NCI-H1105 (cell line): ENCODE data around the gene OR5M10.
"Not testable (repeated sequence)": the region's sequence is repeated elsewhere in the genome, so short reads cannot be mapped to it uniquely, and the experiment has no call there.

Source experiments
- DNase-seq: peaks from one replicate; lab custom pipeline; 2025; lab: John Stamatoyannopoulos, UW

Gene OR5M10

DNA sequence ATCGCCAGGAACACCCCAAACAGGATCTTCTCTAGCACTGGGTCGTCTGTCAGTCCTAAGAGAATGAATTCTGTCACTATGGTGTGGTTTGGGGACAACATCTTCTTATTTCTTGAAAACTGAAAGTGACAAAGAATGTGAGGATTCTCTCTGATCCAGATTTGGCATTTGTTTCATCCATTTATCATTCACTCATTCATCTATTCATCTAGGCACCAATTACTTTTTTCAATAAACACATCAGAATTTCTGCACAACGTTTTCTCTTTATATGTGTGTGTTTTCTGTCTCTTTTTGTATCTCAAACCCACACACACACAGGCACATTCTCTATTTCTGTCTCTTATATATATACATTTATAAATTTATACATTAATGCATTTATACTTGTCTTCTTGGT lies at the start of gene OR5M10:
Gene OR5M10, minus strand, starts transcription at position 101 of the 400 bp plus-strand sequence. Its CDS starts 0 bp downstream, at position 101.
- DNase-seq = no peak

DNA sequence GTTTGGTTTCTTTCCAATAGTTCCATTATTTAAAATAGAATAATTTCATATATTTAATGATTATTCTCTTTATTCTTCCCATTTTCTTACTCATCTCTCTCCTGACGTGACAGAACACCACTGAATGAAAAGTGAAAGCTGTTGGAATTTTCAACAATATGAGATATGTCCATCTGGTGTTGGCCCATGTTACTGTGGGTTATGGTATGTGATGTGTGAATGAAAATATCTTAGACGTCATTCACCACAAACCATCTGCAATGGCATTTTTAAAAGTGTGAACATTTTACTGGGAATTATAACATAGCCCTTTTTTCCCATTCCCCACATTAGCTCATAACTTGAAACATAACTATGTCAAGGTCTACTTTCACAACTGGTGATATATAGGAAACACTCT lies 48.4 kb upstream of the OR5M10 start:
- DNase-seq = no peak

DNA sequence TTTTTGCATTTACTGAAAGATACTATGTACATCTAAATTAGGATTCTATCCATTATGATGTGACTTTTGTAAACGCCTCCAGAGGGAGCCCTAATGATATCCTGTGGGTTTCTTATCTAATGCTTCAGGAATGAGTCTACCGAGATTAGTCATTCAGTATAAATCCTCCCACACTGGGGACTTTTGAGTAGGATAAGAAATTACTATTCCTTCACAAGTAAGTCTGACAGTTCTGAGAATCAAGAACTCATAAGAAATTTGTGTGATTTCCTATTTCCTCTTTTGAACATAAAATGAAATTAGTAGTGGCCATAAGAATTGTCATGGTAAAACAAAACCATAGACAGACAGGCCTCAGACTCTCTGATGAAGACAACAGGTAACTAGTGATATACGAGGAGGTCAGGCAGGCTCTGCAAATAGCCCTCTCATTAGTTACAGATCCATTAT lies 47.2 kb upstream of the OR5M10 start:
- DNase-seq = peak; percentile 6

DNA sequence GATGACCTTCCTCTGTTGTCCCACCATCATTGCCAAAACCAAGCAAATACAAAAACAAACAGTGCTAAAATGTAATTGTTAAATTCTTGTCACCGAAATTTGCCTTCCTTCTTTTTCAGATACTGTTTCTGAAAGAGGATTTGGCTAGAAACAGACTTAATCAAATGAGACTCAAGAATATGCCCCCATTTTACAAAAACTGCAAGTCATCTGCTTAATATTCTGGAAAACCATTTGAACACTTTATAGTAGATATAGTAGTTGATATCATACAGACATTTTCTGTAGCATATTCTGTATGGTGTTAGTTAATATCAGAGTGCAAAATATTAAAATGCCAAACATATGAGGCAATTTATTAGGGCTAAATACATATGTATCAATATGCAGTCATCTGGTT lies 33.7 kb upstream of the OR5M10 start:
- no peak for DNase-seq

DNA sequence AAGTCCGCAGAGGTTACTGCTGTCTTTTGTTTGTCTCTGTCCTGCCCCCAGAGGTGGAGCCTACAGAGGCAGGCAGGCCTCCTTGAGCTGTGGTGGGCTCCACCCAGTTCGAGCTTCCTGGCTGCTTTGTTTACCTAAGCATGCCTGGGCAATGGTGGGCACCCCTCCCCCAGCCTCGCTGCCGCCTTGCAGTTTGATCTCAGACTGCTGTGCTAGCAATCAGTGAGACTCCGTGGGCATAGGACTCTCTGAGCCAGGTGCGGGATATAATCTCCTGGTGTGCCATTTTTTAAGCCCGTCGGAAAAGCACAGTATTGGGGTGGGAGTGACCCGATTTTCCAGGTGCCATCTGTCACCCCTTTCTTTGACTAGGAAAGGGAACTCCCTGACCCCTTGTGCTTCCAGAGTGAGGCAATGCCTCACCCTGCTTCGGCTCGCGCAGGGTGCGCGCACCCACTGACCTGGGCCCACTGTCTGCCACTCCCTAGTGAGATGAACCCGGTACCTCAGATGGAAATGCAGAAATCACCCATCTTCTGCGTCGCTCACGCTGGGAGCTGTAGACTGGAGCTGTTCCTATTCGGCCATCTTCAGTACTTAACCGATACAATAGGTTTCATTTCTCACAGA lies 14.7 kb upstream of the OR5M10 start:
- not testable (repeated sequence) for DNase-seq

DNA sequence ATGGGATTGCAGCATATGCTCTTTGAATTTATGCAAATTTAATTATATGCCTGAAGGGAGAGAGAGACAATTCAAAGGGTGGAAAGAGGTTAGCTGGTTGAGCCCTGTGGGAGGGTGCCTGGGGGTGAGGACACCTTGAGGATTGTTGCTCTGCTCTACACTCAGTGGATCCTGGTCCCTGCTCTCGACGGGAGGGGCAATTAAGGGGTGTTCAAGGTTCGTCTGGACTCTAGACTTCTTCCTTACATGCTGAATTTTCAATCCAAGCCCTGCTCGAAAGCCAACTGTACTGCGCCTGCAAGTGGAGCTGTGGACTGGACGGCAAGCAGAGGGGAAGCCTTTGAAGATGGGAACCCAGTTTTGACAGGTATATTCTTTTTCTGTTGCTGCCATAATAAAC lies 18.9 kb downstream of the OR5M10 start:
- no peak for DNase-seq

DNA sequence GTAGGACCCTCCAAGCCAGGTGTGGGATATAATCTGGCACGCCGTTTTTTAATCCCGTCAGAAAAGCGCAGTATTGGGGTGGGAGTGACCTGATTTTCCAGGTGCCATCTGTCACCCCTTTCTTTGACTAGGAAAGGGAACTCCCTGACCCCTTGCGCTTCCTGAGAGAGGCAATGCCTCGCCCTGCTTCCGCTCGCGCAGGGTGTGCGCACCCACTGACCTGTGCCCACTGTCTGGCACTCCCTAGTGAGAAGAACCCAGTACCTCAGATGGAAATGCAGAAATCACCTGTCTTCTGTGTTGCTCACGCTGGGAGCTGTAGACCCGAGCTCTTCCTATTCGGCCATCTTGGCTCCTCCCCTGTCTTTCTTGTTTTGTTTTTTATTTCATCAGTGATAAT lies 22.8 kb downstream of the OR5M10 start:
- not testable (repeated sequence) for DNase-seq

DNA sequence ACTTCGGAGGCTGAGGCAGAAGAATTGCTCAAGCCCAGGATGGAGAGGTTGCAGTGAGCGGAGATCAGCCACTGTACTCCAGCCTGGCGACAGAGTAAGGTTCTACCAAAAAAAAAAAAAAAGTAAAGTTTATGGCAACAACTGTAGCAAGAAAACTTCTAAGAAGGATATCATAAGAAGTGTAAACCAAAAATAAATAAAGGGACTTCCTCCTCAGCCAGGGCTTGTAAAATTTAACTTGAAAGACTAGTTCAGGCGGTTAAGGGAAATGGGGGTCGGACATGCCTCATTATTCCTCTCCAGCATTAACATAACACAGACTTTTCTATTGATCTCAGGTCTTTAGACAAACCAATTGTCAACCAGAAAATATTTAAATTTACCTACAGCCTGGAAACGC lies 32.0 kb downstream of the OR5M10 start:
- DNase-seq = no peak

DNA sequence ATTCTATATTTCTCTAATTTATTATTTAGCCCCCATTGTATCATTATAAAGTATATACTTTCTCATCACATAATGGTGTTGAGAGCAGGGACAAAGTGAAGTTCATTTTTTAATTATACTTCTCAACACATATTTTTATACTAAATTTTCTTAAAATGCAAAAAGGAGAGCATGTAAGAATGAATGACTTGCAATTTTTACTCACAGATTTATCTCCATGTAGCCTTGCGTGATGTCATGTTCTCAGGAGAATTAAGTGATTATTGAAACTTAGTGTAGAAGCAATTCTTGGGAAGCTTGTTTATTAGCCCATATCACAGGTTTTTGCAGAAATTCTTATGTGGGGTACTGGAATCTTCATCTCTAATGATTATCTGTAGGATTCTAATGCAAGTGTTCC lies 33.8 kb downstream of the OR5M10 start:
- DNase-seq = no peak

DNA sequence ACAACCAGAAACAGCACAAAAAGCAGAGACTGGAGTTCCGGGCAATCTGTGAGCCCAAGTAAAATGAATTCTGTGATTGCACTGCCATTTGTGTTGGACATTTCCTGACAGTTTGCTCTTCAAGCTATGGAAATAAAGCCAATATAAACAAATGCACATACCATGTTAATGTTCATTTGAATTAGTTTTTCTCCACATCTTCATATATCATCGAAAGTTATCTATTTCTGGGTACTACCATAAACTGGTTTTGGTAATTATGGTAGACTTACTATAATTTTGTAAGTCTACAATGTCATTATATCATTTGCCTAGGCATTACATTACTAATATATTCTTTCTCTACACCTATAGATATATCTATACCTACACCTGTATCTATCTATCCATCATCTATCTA lies 34.4 kb downstream of the OR5M10 start, which contains the start of gene OR5M11:
Gene OR5M11, minus strand, starts transcription at position 101 of the 400 bp plus-strand sequence. Its CDS starts 0 bp downstream, at position 101.
- DNase-seq = no peak

DNA sequence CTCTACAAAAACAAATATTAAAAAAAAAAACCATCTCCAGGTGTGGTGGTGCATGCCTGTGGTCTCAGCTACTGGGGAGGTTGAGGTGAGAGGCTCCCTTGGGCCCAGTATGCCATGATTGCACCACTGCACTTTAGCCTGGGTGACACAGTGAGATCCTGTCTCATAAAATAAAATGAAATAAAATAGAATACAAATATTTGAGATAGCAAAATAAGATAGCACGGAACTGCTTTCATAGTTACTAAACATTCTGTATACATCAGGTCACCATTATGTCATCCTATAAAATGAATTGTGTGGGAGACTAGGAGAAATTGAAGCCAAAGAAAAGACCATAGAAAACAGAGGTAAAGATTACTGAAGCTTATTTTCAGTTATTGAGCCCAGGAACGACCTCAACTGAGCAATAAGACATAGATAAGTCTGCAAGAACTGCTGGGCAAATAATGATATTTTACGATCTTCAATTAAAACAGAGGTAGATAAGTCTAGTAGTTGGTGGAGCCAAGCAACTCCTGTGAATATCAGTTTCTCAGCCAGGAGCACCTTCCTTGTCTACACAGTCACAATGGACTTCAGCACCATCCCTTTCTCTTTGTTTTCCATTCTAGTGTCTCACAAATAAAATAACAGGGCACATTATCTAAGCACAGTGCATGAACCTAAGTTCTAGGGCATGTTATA lies 44.3 kb downstream of the OR5M10 start:
- DNase-seq = no peak

DNA sequence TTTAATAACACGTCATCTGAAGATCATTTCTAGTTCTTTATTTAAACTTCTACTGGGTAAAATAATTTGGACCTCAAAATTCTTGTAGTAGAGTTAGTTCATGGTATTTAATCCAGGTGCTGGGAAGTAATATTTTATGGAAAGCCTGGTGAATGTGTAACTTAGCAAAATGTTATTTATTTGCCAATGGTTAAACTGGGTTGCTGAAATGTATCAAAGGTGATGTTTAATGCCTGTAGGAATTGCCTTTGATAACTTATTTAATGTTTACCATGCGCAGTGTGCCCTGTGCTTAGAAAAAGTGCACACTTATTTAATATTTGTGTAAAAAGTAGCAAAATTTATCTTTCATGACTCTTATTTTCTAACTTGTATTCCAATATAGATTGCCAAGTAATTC lies 45.7 kb downstream of the OR5M10 start:
- no peak for DNase-seq
